NOMO-1 treated with DMSO at 0.1 percent for 48 hours (cell line): ENCODE data around the gene STX12.

ENCODE experiments used
- DNase-seq: peaks from one replicate; lab custom pipeline; 2025; ENCODE audit not compliant: unreplicated experiment; lab: John Stamatoyannopoulos, UW

The STX12 gene

DNA sequence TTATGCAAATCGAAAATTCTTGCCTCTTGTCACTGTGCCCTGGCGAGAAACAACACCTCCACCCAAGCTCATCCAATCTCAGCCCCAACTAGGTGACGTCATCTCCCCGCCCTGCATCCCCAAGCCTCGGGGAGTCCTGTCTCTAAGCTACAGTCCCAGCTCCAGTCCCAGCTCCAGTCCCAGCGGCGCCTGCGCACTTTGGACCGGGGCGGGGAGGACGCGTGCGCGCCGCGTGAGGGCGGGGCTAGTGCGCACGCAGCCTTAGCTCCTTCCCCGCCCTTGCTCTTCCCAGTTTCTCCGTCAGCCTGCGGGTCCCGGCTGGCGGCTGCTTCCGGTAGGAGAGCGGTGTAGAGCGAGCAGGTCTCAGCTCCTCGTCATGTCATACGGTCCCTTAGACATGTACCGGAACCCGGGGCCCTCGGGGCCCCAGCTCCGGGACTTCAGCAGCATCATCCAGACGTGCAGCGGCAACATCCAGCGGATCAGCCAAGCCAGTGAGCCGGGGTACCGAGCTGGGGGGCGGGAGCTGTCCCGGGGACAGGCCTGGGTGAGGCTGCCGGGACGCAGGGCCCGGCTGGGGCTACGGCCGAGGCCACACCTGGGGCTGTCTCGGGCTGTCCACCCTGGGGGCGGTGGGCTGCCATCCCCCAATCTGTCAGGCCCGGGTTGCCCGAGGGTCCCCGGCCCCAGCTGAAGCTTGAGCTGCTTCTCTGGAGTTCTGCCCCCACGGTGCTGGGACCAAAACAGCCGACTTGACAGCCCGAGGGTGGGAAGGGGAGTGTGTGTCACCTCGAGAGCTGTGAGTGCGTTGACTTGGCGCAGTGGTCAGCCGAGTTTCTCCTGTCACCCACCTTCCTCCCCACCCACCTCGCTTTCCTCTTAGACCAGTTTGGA, at the start of gene STX12:
Gene STX12, plus strand, starts transcription at position 288 of the 894 bp plus-strand sequence. Its CDS starts 89 bp downstream, at position 377.
- DNase-seq = peak; percentile 94

DNA sequence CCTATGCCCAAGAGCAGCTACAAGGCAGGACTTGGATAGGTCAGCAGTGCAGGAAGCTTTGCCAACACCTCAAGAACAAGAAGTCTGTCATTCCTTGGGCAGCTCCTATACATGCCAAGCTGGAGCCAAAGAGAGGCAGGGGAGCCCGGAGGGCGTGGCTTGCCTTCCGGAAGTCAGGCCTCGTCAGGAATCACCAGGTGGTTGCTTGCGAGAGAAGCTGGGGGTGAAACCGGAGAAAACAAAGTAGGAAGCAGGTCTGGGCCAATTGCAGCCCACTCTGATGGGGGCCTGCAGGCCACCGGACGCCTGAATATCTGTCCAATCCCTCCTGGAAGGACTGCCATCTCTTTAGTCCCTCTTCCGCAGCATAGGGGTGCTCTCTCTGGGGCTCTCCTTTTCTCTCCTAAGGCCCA, 48.1 kb upstream of the STX12 start:
- no peak for DNase-seq

DNA sequence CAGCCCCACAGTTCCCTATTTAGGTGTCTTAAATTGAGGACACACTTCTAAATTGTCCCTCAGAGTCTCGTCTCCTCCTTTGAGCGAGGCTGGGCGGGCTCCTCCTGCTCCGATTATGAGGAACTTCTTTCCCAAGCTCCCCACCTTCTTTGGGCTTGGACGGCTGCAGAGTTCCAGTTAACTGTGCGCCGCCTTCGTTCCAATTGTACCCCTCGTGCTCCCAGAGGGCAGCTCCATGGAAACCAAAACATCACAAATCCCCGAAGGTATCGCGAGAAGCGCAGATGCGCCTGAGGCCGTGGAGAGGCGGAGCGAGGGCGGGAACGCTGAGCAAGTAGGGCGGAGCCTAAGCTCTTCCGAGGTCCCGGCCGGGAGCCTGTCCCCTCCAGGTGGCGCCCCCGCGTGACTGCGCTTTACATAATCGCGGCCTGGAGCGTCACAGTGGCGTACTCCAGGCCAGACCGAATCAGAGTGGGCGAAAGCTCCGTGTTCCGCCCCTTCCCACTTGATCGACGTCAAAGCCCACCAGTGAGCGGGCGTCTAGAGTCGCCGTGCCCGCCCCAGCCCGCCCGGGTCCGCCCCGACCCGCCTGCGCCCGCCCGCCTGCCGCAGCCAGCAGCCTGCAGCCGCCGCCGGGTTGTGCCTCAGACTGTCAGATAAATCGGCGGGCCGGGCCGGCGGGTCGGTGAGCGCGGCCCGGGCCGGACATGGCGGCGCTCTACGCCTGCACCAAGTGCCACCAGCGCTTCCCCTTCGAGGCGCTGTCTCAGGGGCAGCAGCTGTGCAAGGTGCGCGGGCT, 47.4 kb upstream of the STX12 start, which contains the start of gene FAM76A:
Gene FAM76A, plus strand, starts transcription at position 588 of the 799 bp plus-strand sequence. Its CDS starts 120 bp downstream, at position 708.
- peak; percentile 99 for DNase-seq

DNA sequence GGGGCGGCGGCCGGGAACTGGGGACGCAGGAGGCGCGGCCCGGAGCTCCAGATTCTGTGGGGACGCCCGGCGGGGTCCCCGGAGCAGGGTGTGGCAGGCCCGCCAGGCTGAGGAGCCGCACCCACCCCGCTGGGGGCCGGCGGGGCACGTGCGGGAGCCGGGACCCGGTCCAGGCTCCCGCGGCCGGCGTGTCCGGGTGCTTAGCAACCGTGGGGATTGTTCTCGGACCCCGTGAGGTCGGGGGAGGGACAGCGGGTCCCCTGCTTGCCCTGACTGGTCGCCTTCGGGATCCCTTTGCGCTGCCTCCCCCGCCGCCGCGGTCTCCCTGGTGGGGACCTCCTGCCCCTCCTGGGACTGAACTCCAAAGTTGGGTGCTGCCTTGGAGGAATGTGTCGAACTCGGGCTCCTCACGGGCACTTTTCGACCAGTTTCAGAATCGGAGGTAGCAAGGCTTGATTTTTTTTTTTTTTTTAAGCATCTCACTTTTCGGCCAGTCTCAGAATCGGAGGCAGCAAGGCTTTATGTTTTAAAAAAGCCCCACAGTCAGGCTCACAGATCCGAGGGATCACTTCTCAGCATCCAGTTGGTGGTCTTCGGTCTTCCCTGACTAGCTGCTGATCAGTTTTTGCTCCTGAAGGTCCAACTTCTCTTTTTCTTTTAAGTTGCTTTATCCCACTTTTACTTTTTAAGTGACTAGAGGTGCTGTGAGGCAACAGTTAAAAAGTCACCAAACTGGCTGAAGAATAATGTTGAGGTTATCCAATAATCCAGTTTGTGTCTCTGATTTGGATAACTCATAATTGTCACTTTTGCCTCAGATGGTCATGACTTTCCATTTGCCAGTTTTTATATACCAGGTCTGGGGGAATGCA, 46.6 kb upstream of the STX12 start:
- DNase-seq = peak; percentile 25

DNA sequence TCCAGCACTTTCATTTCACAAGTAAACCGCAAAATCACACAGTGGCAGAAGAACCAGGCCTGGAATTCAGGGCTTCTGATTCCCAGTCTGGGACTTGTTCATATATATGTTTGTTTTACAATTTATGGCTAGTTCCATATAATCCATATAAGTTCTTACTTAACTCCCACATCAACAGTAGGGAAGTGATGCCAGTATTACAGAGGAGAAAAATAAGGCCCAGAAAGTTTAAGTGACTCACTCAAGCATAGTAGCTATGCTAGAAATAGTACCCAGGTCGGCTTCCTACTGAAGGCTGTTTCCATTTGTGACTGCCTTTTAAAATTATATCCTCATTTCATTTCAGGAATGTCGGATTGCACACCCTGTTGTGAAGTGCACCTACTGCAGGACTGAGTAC, 45.9 kb upstream of the STX12 start:
- peak; percentile 25 for DNase-seq

DNA sequence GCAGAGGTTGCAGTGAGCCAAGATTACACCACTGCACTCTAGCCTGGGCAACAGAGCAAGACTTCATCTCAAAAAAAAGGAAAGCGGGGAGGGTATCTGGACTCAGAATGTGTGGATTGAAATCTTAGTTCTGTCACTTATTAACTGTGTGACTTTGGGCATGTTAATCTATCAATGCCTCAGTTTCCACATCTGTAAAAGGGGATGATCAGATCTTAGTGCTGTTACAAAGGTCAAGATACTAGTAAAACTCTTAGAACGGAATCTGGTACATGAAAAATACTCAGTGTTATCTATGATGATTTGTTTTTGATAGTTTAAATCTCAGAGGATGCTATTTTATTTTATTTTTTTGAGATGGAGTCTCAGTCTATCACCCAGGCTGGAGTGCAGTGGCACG, 36.8 kb upstream of the STX12 start:
- no peak for DNase-seq

DNA sequence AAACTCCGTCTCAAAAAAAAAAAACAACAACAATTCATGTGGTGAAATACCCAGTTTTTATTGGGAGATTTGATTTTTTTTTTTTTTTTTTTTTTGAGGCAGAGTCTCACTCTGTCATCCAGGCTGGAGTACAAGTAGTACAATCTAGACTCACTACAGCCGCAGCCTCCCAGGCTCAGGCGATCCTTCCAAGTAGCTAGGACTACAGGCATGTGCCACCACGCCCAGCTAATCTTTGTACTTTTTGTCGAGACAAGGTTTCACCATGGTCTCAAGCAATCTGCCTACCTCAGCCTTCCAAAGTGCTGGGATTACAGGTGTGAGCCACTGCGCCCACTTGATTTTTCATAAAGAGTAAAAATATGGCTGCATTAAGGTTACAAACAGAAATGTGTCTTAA, 31.9 kb upstream of the STX12 start:
- no peak for DNase-seq

DNA sequence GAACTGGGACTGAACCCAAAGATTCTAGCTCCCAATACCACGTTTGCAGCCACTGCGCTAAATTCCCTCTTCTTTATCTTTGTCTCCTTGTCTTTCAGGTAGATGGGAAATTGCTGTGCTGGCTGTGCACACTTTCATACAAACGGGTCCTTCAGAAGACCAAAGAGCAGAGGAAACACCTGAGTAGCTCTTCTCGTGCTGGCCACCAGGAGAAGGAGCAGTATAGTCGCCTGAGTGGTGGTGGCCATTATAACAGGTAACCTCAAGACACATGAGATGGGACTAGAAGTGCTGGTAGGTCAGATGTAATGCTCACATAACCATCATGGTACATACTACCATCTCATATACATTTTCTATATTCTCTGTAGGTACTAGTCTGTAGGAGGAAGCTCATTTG, 28.5 kb upstream of the STX12 start:
- no peak for DNase-seq

DNA sequence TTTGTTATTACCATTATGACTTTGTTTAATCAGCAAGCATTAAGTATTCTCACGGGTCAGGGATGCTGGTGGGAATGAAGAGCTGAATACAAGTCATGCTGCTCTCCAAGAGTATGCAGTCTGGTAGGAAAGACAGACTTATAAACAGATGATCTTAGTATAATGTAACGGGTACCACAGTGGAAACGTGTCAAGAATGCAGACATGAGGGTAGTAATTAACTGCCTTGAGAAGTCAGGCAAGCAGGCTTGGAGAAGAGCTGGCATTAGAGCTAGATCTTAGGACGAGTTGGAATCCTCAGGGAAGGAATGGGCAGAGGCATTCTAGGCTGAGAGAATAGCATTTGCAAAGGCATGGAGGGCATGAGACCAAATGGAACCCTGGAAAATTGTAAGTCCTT, 27.6 kb upstream of the STX12 start:
- DNase-seq = no peak

DNA sequence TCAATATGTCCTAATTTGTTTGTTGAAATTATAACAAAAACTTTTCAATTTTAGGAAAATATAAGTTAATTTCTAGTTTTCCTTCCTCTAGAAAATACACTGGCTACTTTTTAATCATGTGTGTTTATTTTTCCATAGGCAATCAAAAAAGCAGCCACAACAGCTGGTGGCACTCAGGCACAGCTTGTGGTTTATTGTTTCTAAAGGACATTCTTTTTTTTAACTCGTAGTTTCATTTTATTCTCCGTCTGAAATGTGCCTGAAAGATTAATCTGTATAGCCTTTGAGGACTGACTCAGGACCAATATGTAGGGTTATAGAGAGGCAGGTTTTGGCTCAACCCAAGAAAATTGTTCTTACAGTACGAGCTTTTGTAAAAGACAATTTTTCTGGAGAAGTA, 20.7 kb upstream of the STX12 start:
- no peak for DNase-seq

DNA sequence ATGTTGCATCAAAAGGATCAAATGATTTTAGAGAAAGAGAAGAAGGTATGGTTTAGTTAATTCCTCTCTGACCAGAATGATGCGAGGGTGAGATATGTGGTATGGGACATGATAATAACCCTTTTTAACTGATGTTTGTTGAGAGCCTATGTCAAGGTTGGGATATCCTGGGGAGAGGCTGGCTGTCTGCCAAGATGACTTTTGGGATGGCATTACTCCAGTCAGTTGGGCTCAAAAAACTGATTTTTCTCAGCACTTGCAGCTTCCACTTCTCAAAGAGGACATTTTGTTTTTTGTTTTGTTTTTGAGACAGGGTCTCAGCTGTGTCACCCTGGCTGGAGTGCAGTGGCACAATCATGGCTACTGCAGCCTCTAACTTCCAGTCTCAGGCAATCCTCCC, 17.7 kb upstream of the STX12 start:
- no peak for DNase-seq

DNA sequence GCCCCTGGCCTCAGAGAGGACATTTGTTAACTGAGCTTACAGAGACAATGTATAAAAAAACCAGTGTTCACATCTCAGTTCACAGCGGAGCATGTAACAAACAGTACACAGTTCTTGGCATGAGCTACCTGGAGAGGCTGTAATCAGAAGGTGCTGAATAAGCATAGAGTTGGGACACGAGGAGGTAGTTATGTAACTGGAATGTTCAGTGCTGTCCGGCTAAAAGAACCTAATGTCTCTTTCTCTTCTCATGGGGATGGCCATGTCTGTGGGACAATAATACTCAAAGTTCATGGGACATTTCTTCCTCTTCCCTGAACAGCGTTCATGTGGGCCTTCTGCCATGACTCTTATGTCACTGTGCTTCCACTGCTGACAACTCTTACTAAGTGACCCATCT, 17.2 kb upstream of the STX12 start:
- DNase-seq = no peak

DNA sequence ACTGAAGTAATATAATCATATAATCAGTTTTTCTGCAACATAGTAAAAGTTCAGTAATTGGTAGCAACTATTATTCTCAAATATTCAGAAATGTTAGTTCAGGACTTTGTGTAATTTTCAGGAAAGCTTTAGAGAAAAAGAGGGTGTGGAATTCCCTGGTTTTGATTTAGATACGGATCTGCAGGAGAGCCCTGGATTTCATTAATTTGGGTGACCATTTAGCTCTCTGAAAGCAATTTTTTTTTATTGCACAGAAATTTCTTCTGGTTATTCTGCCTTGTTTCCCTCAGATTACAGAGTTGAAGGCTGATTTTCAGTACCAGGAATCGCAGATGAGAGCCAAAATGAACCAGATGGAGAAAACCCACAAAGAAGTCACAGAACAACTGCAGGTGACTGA, 13.8 kb upstream of the STX12 start:
- DNase-seq = no peak

DNA sequence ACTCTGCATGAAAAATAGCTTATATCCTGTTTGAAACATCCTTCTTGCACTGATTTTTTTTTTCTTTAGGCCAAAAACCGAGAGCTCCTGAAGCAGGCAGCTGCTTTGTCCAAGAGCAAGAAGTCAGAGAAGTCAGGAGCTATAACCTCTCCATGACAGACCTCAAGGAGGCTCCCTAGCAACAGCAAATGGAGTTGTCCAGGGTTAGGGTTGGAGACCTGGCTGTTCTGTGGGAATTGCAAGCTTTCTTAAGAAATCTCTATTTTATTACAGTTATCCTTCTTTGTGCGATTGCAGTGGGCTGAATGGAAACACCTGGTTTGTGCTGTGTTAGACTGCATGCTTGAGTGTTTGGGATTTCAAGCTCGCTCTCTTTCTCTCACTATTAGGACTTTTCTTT, 12.6 kb upstream of the STX12 start:
- DNase-seq = no peak

DNA sequence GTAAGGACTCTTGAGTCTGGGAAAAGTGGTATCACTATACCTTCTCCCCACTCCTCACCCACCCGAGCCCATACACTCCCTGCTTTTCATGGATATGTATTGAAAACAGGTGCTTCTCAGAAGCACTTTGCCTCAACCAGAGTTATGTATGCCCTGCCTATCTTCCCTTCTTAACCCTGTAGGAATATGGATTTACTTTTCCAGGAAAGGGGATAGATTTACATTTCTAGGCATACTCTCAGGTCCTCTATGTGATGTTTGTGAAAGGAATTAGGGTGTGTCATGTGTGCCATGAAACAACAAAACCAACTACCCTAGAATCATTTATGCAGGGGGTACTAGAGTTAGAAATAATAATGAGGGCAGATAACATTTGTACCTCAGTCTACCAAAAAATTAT, 11.0 kb upstream of the STX12 start:
- no peak for DNase-seq

DNA sequence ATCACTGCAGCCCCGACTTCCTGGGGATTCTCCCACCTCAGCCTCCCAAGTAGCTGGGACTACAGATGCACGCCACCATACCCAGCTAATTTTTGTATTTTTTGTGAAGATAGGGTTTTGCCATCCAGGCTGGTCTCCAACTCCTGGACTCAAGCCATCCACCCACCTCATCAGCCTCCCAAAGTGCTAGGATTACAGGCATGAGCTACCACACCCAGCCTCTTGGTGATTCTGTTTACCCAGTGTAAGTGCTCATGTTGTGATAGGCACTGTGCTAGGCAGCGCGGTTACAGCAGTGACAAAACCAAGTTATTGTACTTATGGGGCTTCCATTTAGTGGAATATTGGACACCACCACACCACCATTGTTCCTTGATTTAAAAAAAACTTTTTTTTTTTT, 9.7 kb upstream of the STX12 start:
- DNase-seq = no peak

DNA sequence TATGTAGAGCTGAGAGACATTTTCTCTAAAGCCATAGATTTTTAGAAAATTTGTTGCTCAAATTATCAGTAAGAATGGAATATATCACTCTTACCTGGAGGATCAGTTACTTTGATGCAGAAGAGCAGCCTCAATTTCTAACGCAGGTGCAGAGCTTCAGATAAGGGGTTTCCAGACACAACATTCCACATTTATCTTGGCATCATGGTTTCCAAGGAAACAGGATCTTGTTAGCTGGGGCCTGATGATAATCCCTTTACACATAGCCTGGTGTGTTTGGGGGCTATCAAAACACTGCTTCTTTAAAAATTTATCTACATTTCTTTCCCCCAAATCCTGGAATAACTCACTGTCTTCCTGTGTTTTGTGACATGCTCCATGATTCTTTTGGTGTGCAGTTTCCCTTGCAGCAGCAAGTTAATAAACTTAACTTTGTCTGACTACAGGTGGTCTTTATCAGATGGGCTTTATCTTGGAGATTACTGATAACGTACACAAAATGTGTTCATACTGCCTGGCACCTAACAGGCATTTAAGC, 2.7 kb upstream of the STX12 start:
- no peak for DNase-seq

DNA sequence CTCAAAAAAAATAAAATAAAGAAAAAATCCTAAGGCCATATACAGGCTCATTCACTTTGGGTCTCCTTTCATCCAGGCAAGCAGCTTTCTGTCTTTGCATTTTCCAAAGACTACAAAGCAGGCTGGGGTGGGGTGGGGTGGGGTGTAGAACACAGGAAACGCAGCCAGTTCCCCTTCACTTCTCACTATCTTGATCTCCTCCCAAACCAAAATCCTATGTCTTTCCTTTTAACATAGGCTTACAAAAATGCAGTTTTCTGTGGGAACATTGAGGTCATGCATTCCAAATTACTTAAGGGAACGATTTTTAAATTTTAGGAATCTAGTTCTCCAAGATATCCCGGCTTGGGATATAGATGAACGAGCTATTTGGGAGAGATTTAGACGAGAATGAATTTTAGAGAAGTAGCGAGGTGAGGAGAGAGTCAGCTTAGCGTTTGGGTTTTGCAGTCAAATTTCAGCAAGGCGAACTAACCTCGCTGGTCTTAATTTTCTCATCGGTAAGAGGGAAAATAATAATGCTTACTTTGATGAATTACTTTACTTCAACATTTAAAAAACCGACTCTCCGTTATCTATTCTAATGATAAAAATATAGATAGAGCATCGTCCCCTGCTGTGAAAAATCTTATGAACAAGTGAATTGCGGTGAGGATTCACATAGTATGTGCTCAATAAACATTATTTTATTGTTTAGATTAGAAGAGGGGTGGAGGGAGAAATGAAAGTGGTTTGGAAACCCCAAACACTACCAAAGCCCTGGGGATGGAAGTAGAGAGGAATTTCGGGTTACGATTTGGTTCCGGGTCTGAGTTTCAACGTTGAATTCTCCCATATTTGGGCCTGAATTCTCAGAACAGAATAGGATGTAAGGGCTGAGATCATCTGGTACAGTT, 735 bp upstream of the STX12 start:
- DNase-seq = peak; percentile 19

DNA sequence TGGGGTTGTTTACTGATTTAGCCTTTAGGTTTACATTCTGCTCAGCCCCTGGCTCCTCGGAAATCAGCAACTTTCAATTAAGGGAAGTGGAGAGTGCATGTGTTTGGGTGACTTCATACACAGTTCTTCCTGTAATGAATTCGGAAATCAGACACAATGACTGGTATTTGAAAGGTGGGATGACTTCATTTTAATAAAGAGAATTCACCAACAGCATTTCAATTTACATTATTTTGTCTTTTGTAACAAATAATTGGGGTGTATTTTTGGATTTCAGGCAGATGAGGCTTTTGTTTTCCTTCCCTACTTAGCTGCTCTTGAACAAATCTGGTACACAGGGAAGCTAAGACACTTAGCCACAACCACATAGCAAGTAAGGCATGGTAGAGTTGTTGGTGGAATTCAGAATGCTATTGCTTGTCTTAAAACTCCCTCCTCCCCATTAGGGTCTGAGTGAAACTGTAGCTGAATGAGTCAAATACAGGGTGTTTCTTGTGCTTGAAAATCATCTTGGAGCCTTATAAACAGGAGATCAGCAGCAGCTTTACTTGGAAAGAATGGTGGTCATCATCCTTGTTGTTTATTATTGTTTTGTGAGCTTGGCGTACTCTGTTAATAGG, 917 bp downstream of the STX12 start:
- peak; percentile 61 for DNase-seq
